ENCODE results near the gene DPYD.

DNA sequence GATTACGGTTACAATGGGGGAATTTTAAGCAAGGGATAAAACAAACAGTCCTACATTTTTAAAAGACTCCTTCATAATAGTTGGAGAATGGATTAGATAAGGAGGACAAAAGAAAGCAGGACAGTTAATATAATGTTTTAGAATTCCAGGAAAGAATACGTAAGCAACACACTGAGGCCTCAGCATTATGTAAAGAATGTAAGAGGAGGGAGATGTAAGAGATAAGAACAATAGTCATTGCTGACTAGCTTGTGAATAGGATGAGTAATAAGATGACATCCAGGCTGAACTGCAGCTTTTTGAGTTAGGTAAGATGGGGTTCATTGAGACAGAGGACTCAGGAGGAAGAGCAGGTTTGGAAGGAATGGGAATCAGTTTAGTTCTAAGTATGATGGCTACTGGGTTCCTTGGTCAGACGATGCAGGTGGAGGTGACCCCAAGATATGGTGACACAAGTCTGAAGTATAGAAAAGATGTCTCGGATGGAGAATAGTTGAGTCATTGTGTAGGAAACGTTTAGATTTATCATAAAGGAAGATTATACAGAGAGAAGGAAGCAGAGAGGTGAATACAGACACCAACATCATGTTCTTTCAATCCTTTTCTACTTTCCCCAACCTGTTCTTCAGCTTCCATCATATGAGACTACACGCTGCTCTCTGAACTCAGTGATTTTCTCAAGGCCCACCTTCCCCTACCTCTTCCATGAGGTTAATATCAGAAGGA lies 826.4 kb downstream of the DPYD start:
- TF ChIP-seq, protein P1, sequence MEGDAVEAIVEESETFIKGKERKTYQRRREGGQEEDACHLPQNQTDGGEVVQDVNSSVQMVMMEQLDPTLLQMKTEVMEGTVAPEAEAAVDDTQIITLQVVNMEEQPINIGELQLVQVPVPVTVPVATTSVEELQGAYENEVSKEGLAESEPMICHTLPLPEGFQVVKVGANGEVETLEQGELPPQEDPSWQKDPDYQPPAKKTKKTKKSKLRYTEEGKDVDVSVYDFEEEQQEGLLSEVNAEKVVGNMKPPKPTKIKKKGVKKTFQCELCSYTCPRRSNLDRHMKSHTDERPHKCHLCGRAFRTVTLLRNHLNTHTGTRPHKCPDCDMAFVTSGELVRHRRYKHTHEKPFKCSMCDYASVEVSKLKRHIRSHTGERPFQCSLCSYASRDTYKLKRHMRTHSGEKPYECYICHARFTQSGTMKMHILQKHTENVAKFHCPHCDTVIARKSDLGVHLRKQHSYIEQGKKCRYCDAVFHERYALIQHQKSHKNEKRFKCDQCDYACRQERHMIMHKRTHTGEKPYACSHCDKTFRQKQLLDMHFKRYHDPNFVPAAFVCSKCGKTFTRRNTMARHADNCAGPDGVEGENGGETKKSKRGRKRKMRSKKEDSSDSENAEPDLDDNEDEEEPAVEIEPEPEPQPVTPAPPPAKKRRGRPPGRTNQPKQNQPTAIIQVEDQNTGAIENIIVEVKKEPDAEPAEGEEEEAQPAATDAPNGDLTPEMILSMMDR (IDR thresholded peaks at IDR 0.05), result no peak
- TF ChIP-seq ZFX (IDR thresholded peaks at IDR 0.05; ENCODE audit: borderline replicate concordance), result no peak
